HG03469 (cell line): ENCODE measurements around the gene NIPSNAP3A.

Experiments used
- ATAC-seq: cut with Tn5 transposase; IDR thresholded peaks from one replicate; pipeline ENCODE4 v1.9.1; 2021; ENCODE audit warnings: mild to moderate bottlenecking, moderate library complexity, moderate number of reproducible peaks; ENCODE audit not compliant: unreplicated experiment

The NIPSNAP3A gene

GRCh38 chr9:104802906-104803305 lies 55.4 kb downstream of the NIPSNAP3A start:
- no peak for ATAC-seq

DNA sequence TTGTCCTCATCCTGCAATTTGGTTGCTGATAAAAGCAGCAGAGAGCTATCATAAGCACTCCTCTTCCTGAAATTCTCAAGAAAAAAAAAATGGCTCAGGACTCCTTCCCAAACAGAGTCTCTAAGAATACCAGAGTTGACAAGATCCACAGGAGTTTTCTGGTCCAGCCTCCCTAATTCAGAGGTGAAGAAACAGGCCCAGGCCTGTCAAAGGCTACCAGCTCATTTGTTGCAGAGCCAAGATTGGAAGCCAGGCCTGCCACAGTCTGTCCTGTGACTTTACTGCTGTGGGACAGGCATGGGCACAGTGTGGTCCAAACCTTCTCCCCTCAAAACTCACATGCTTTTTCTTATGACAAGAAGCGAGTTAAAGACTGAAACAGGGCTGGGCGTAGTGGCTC lies 58.0 kb downstream of the NIPSNAP3A start:
- no peak for ATAC-seq

GRCh38 chr9:104808035-104808614 lies 60.6 kb downstream of the NIPSNAP3A start:
- no peak for ATAC-seq
